B cell (primary cell): ENCODE results near the gene NSD1. TPM values are rescaled to one million over a fixed set of nuclear protein-coding genes. Genes with fewer than 3 reads are reported as not detected.

Experiments used
- ATAC-seq: fragments of 200-7000 bp; cut with Tn5 transposase; one replicate; pipeline ENCODE4 v1.10.0; 2021; ENCODE audit warnings: low read depth, mild to moderate bottlenecking, moderate number of reproducible peaks, moderate library complexity
- CTCF ChIA-PET: fragments of 350-600 bp; sonication (Branson Sonifier 250); formaldehyde crosslinking; loops from one replicate; lab custom pipeline; 2021; ENCODE audit warnings: antibody characterized with exemption, inconsistent platforms; lab: Charles Lee
- POLR2A ChIA-PET: fragments of 350-600 bp; sonication (Branson Sonifier 250); formaldehyde crosslinking; loops from one replicate; lab custom pipeline; 2021; ENCODE audit warnings: antibody characterized with exemption; lab: Charles Lee
- DNase-seq: peaks from one replicate; pipeline ENCODE4 v3.0.0; 2013
- H2AFZ ChIP-seq: 2 replicates; pipeline ENCODE4 v1.6.1; 2012; ENCODE audit warnings: mild to moderate bottlenecking, low read depth, low read length; ENCODE audit not compliant: insufficient read depth, poor library complexity, severe bottlenecking
- H3K27ac ChIP-seq, 2 donors: 1 replicate in 1 of 2; 2 replicates in 1 of 2; pipeline ENCODE4 v1.5.1; 2012 to 2013; ENCODE audit warnings: low read length in 2 of 2, mild to moderate bottlenecking in 2 of 2, moderate library complexity in 1 of 2
- H3K27me3 ChIP-seq, 4 experiments: fragments of 200-600 bp in 1 of 4; sonication (generic) in 1 of 4; replicated peaks in 1 of 4; 1 replicate in 2 of 4; 2 replicates in 2 of 4; pipeline versions ENCODE4 v1.6.1 to v1.7.0; 2013 to 2016; ENCODE audit warnings: low read length in 3 of 4, mild to moderate bottlenecking in 2 of 4, mixed read lengths in 1 of 4, moderate library complexity in 1 of 4; ENCODE audit not compliant: insufficient read depth in 4 of 4, control insufficient read depth in 3 of 4; ENCODE audit errors: control extremely low read depth in 1 of 4
- H3K36me3 ChIP-seq, 2 experiments: replicated peaks in 1 of 2; 1 replicate in 1 of 2; 2 replicates in 1 of 2; pipeline versions ENCODE4 v1.6.1 to v1.7.1; 2013; ENCODE audit warnings: low read length in 1 of 2; ENCODE audit not compliant: insufficient read depth in 2 of 2, control insufficient read depth in 1 of 2; ENCODE audit errors: control extremely low read depth in 1 of 2, extremely low read depth in 1 of 2
- H3K4me1 ChIP-seq, 2 donors: fragments of 200-600 bp in 1 of 2; sonication (generic) in 1 of 2; 1 replicate in 1 of 2; 2 replicates in 1 of 2; pipeline versions ENCODE4 v1.5.1 to v1.6.1; 2013 to 2017; ENCODE audit warnings: low read length in 2 of 2; ENCODE audit not compliant: control insufficient read depth in 2 of 2, insufficient read depth in 2 of 2
- H3K4me2 ChIP-seq: replicated peaks from 2 replicates; pipeline ENCODE3; 2012; ENCODE audit warnings: mild to moderate bottlenecking, low read depth, low read length; ENCODE audit not compliant: poor library complexity, severe bottlenecking
- H3K4me3 ChIP-seq, 5 experiments: fragments of 200-600 bp in 1 of 5; sonication (generic) in 1 of 5; 1 replicate in 3 of 5; 2 replicates in 2 of 5; pipeline versions ENCODE4 v1.5.1 to v1.7.0; 2011 to 2016; ENCODE audit warnings: low read length in 4 of 5, mild to moderate bottlenecking in 4 of 5, low read depth in 2 of 5, control low read depth in 1 of 5, moderate library complexity in 1 of 5; ENCODE audit not compliant: insufficient read depth in 1 of 5; ENCODE audit errors: control extremely low read depth in 1 of 5, extremely low read depth in 1 of 5
- H3K79me2 ChIP-seq: fragments of 200-600 bp; sonication (generic); one replicate; pipeline ENCODE4 v1.6.0; 2016; ENCODE audit warnings: low read length; ENCODE audit not compliant: control insufficient read depth, insufficient read depth
- H3K9ac ChIP-seq: fragments of 200-600 bp; sonication (generic); 2 replicates; pipeline ENCODE4 v1.6.1; 2017; ENCODE audit warnings: mild to moderate bottlenecking, low read length, moderate library complexity
- H3K9me3 ChIP-seq, 3 donors: one replicate each; pipeline versions ENCODE4 v1.6.1 to v1.7.1; 2013; ENCODE audit warnings: low read length in 2 of 3; ENCODE audit not compliant: control insufficient read depth in 2 of 3, insufficient read depth in 1 of 3; ENCODE audit errors: control extremely low read depth in 1 of 3
- H4K20me1 ChIP-seq: 2 replicates; pipeline ENCODE4 v1.6.0; 2012; ENCODE audit warnings: mild to moderate bottlenecking, low read length; ENCODE audit not compliant: insufficient read depth, control insufficient read depth, poor library complexity, severe bottlenecking
- H3K27ac Mint-ChIP-seq: one replicate; pipeline ENCODE4 v1.8.0; 2021; ENCODE audit warnings: mixed read lengths
- H3K27me3 Mint-ChIP-seq: one replicate; pipeline ENCODE4 v1.8.0; 2021; ENCODE audit warnings: mixed read lengths
- H3K4me1 Mint-ChIP-seq: one replicate; pipeline ENCODE4 v1.8.0; 2021; ENCODE audit warnings: mixed read lengths
- H3K4me3 Mint-ChIP-seq: one replicate; pipeline ENCODE4 v1.8.0; 2021; ENCODE audit warnings: mixed read lengths
- H3K9me3 Mint-ChIP-seq: one replicate; pipeline ENCODE4 v1.8.0; 2022; ENCODE audit warnings: mixed read lengths; ENCODE audit not compliant: insufficient read depth
- EZH2 ChIP-seq: IDR thresholded peaks from 2 replicates; pipeline ENCODE4 v1.6.1; 2012; ENCODE audit warnings: borderline replicate concordance, low read depth, mild to moderate bottlenecking, moderate library complexity, low read length; ENCODE audit not compliant: insufficient read depth, poor library complexity, severe bottlenecking
- WGBS: methylation state at CpG from one replicate; pipeline ENCODE4 v1.1.5; 2013; ENCODE audit warnings: missing lambda C conversion rate; ENCODE audit not compliant: insufficient coverage; 5-methylcytosine and 5-hydroxymethylcytosine counted together
- intact Hi-C: fragments of 100-400 bp; cut with micrococcal nuclease; formaldehyde crosslinking; loops from one replicate; pipeline ENCODE4 v1.10.0; 2022
- polyA plus RNA-seq: library from polyadenylated mRNA; depleted of rRNA; stranded (reverse); fragments of >200 nt; gene quantifications from 2 replicates; pipeline ENCODE4 v1.2.3, GENCODE V29; 2012
- total RNA-seq, 2 donors: library from RNA; stranded (reverse); fragments of 120-200 nt in 1 of 2; gene quantifications; 1 replicate in 1 of 2; 2 replicates in 1 of 2; pipeline versions ENCODE4 v1.2.3 to v1.2.4, GENCODE V29; 2013 to 2022
- TF ChIP-seq, protein P1 (sequence below): fragments of 200-600 bp; IDR thresholded peaks from one replicate; pipeline ENCODE4 v1.8.0; 2022; ENCODE audit warnings: antibody characterized with exemption, mild to moderate bottlenecking

Gene NSD1
- total and polyA plus RNA-seq, 2 donors (not counting 1 experiment from before 2014, with no cell fraction given) = 10.8 to 145 TPM

DNA sequence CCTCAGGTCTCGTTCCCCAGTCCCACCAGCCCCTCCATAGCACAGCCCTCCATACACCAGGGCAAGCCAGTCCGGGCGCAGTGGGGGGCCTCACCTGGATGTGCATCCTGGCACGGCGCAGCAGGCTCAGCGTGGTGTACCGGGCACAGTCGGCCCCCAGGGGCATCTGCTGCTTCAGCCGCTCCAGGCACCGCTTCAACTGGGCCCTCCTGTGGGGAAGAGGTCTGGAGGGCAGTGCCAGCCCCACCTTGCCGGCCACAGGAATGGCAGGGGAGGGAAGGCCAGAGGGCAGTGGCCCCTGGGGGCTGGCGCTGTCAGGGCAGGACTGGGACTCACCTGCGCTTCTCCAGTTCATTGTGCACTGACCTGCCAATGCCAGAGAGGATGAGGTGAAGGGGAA lies 176.8 kb downstream of the NSD1 start:
- no peak overlapping the region for H3K27ac ChIP-seq
- 85% methylated on average over 13 of the region's 13 CpGs for WGBS
- no peaks in the 10 kb centered on the region for H3K27me3 ChIP-seq
- Mint-ChIP-seq H3K4me1 (peaks cover 56% of the 10 kb centered on the region), H3K27ac (no peak overlapping the region), H3K4me3 (peak overlapping the region; percentile 90), H3K9me3 (no peaks in the 10 kb centered on the region), H3K27me3 (no peaks in the 10 kb centered on the region)
- H2AFZ ChIP-seq = no peak overlapping the region
- peak; percentile 35 for DNase-seq
- peaks cover 63% of the 10 kb centered on the region for H4K20me1 ChIP-seq
- ChIA-PET CTCF (interaction anchor here (0.6 to 4.9 kb wide), 26 partner anchors 8 to 843 kb away, joined by 3 to 34 read pairs (median 5); partner anchors contain the start of genes LMAN2, NHP2 and TMED9), POLR2A (interaction anchor here (1.0 to 1.4 kb wide), 3 partner anchors 8 to 41 kb away, joined by 3 read pairs; partner anchors contain the start of gene LMAN2)
- H3K9ac ChIP-seq = no peak overlapping the region
- TF ChIP-seq, protein P1, sequence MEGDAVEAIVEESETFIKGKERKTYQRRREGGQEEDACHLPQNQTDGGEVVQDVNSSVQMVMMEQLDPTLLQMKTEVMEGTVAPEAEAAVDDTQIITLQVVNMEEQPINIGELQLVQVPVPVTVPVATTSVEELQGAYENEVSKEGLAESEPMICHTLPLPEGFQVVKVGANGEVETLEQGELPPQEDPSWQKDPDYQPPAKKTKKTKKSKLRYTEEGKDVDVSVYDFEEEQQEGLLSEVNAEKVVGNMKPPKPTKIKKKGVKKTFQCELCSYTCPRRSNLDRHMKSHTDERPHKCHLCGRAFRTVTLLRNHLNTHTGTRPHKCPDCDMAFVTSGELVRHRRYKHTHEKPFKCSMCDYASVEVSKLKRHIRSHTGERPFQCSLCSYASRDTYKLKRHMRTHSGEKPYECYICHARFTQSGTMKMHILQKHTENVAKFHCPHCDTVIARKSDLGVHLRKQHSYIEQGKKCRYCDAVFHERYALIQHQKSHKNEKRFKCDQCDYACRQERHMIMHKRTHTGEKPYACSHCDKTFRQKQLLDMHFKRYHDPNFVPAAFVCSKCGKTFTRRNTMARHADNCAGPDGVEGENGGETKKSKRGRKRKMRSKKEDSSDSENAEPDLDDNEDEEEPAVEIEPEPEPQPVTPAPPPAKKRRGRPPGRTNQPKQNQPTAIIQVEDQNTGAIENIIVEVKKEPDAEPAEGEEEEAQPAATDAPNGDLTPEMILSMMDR = no peak
- TF ChIP-seq EZH2 = no peak
- peak overlapping the region in 2 of 5 experiments; percentile 15 to 80 for H3K4me3 ChIP-seq
- intact Hi-C loops = loop anchor here (10.0 kb wide), 1 partner anchor 804 kb away; the partner anchor contains the start of gene N4BP3
- peaks cover 0 to 2% (median 0%) of the 10 kb centered on the region in 3 donors for H3K9me3 ChIP-seq
- H3K4me2 ChIP-seq = peak overlapping the region; percentile 99
- peaks cover 28% of the 10 kb centered on the region for H3K79me2 ChIP-seq
- no peak for ATAC-seq
- peaks cover 47 to 65% of the 10 kb centered on the region in 2 donors for H3K4me1 ChIP-seq
- peaks cover 2 to 22% of the 10 kb centered on the region in 2 experiments for H3K36me3 ChIP-seq

DNA sequence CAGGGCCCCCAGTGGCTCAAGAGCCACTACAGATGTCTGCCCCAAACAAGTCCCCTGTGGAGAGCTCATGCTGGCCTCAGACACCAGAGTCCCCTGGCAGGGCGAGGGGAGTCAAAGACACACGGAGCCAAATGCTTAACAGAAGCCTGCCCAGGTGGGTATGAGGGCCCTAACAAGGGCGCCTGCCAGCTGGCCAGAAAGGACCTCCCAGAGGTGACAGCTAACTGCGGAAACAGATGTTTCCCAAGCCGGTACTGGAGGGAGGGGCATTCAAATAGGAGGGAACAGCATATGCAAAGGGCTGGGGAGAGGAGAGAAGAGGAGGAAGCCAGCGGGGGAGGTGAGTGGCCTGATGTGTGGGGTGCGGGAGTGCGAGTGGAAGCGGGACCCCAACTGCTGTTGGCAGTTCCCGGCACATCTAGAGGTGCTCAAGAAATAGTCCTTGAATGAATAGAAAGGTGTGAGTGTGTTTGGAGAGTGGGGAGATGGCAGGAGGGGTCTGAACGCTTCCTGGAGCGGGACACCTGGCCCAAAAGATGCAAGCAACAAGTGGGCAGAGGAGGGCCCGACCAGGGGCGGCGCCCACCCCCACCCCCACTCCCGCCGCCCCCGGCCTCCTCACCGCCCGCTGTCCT lies 177.3 kb downstream of the NSD1 start:
- Histone ChIP-seq H3K9ac (peak overlapping the region; percentile 72), H2AFZ (no peak overlapping the region), H3K9me3 (peaks cover 0 to 2% (median 0%) of the 10 kb centered on the region in 3 donors), H3K27ac (no peak overlapping the region), H3K79me2 (peaks cover 25% of the 10 kb centered on the region), H3K36me3 (peaks cover 2 to 17% of the 10 kb centered on the region in 2 experiments), H4K20me1 (peaks cover 57% of the 10 kb centered on the region), H3K4me3 (peak overlapping the region in 4 of 5 experiments; percentile 15 to 80 (median 67)), H3K27me3 (no peaks in the 10 kb centered on the region), H3K4me2 (peak overlapping the region; percentile 99), H3K4me1 (peaks cover 43 to 62% of the 10 kb centered on the region in 2 donors)
- peak; percentile 25 for ATAC-seq
- Mint-ChIP-seq H3K4me3 (peak overlapping the region; percentile 90), H3K27me3 (no peaks in the 10 kb centered on the region), H3K4me1 (peaks cover 51% of the 10 kb centered on the region), H3K27ac (peak overlapping the region; percentile 84), H3K9me3 (no peaks in the 10 kb centered on the region)
- no peak for TF ChIP-seq EZH2
- TF ChIP-seq, protein P1 = no peak
- ChIA-PET CTCF (interaction anchor here (0.7 to 4.9 kb wide), 18 partner anchors 8 to 281 kb away, joined by 3 to 34 read pairs (median 6); partner anchors contain the start of genes LMAN2 and TMED9), POLR2A (interaction anchor here (1.2 to 1.4 kb wide), 2 partner anchors 9 to 40 kb away, joined by 3 read pairs; partner anchors contain the start of gene LMAN2)
- intact Hi-C loops = loop anchor here (10.0 kb wide), 1 partner anchor 804 kb away; the partner anchor contains the start of gene N4BP3
- peak; percentile 78 for DNase-seq
- WGBS = under 1% methylated on average over 10 of the region's 20 CpGs
